NCI-H2171 (cell line): Measurements from ENCODE around the gene KBTBD8.

Experiments
- DNase-seq: peaks from one replicate; lab custom pipeline; 2025; lab: John Stamatoyannopoulos, UW

The KBTBD8 gene

DNA sequence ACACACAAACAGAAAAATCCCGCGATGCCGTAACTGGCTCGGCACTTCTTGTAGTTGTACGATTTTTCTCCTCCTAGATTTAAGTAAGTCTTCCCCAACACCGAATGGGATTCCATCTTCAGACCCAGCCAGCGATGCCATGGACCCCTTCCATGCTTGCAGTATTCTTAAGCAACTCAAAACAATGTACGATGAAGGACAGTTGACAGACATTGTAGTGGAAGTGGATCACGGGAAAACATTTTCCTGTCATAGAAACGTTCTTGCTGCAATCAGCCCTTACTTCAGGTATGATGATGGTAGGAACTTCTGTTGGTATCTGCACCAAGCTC lies 763 bp downstream of the KBTBD8 start:
- no peak for DNase-seq

GRCh38 chr3:67000009-67000408 lies 1.9 kb downstream of the KBTBD8 start:
- DNase-seq = no peak

GRCh38 chr3:67001086-67001861 lies 3.2 kb downstream of the KBTBD8 start:
- DNase-seq = no peak

- no peak for DNase-seq
These were observed 7.9 kb downstream of the KBTBD8 start for GRCh38 chr3:67005974-67006373.

- no peak for DNase-seq
These were observed 8.4 kb downstream of the KBTBD8 start for GRCh38 chr3:67006460-67006859.

DNA sequence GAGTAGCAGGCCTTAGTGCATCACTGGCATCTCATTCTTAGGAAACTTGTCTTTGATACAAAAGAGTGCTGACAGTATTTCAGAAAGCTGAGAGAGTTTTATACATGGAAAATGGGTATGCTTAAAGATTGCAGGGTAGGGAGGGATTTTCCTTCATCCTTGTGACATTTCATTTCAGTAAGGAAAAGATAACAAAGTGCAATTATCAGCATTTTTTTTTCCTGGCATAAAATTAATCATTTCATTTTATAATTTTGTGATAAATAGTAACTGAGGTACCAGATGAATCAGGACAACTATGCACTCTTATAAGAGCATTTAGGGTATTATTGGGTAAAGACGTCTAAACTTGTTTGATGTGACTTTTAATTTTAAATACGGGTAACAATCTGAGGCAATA lies 10.3 kb downstream of the KBTBD8 start:
- no peak for DNase-seq

DNA sequence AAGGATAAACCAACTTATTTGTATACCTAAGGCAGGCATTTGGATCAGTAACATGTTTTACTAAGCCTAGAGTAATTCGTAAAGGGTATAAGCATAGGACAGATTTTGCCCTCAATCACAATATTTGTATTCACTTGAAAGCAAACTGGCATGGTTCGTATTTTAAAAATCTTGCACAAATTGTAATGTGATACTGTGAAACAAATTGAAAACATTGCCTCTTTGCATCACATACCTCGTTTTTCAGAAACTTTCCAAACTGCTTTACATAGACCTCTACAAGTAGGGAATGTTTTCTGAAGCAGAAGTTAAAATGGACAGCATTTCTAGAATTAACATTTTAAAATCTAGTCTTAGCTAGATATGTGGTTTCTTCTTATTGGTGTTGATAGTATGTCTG lies 11.6 kb downstream of the KBTBD8 start:
- DNase-seq = no peak

GRCh38 chr3:67011414-67012131 lies 13.5 kb downstream of the KBTBD8 start:
- no peak for DNase-seq

DNA sequence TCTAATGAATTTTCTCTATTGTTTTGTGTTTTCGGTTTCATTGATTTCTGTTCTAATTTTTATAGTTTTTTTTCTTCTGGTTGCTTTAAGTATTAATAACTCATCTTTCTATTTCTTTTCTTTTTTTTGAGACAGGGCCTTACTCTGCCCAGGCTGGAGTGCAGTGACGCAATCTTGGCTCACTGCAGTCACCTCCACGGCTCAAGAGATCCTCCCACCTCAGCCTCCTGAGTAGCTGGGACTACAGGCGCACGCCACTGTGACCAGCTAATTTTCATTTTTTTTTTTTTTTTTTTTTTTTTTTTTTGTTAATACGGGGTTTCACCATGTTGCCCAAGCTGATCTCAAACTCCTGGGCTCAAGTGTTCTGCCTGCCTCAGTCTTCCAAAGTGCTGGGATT lies 14.5 kb downstream of the KBTBD8 start:
- DNase-seq = no peak

DNA sequence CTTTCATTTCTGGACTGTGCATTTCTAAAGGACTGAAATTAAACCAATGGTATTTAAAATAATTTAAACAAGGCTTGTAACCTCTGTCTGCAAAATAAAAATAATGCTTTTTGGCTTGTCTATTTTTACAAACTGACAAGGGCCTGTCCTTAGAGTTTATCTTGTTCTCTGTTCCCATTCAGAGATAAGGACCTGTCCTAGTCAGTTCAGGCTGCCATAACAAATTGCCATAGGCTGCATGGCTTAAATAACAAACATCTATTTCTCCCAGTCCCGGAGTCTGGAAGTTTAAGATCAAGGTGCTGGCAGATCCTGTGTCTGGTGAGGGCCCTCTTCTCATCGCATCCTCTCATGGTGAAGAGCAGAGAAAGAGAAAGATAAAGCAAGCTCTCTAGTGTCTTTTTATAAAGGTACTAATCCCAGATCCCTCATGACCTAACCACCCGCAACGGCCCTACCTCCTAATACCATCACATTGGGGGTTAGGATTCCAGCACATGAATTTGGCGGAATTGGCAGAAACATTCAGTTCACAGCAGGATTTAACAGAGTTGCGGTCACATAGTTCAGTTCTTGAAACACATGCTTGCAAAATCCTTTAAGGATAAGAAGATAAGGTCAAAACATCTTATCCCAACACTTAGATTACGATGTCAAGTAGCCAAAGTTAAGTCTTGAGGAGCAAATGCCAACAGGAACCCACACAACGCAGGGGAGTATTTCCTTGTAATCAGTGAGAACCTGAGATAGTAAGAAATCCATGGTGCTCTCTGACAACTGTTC lies 17.8 kb downstream of the KBTBD8 start:
- no peak for DNase-seq

DNA sequence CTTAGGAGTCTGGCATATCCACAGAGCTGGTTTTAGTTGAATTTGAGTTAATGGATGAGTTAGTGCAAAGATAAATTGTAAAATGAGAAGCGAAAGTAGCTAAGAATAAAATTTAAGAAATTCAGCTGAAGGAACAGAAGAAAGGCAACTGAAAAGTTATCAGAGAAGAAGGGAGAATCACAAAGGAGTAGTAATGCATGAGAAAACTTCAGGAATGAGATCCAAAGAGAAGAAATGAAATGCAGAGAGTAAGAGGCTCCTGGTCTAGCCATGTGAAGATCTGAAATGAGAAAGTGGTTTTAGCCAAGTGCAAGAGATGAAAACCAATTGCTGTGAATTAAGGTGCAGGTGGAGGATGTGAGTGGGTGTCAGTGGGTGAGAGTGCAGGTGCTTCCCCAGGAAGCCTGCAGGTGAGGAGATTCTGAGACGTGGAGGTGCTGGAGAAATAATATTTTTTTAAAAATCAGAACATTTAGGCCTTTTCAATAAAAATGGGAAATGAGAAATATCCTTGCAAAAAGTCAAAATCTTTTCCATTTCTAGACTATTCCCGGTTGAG lies 18.5 kb downstream of the KBTBD8 start:
- DNase-seq = no peak

- no peak for DNase-seq
These were observed 19.1 kb downstream of the KBTBD8 start for GRCh38 chr3:67017211-67017610.

- no peak for DNase-seq
These were observed 20.1 kb downstream of the KBTBD8 start for GRCh38 chr3:67018105-67018788.

DNA sequence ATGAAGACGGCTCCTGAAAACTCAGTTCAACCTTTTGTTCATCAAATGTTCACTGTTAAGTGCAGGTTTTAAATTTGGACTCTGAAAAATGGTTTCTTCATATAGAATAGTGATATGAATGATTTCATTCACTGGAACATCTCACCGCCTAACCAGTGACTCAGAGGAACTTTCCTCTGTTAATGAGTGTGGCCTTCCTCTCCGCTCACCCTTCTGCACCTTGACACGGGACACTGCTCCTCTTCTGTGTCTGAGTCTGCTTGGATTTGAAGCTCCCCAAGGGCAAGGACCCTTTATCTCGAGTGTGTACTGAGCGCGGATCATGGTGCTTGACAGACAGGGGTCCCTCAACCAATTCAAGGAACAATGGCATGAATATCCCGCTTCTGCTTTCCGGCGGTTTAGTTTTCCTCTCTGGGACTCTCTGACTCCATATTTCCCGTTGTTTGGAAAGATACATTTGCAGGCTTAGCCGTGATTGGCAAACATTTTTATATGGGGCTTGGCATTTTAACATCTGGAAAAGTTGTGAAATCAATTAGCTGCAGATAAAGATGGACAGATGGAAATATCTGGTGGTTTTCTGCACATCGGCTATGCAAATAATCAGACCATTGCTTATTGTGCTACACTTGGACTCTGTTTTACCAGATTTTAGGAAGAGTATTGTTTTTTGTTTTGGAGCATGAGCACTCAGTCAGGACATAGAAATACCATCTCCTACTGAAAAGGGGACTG lies 20.9 kb downstream of the KBTBD8 start:
- no peak for DNase-seq

GRCh38 chr3:67028001-67028784 lies 30.1 kb downstream of the KBTBD8 start:
- DNase-seq = no peak

DNA sequence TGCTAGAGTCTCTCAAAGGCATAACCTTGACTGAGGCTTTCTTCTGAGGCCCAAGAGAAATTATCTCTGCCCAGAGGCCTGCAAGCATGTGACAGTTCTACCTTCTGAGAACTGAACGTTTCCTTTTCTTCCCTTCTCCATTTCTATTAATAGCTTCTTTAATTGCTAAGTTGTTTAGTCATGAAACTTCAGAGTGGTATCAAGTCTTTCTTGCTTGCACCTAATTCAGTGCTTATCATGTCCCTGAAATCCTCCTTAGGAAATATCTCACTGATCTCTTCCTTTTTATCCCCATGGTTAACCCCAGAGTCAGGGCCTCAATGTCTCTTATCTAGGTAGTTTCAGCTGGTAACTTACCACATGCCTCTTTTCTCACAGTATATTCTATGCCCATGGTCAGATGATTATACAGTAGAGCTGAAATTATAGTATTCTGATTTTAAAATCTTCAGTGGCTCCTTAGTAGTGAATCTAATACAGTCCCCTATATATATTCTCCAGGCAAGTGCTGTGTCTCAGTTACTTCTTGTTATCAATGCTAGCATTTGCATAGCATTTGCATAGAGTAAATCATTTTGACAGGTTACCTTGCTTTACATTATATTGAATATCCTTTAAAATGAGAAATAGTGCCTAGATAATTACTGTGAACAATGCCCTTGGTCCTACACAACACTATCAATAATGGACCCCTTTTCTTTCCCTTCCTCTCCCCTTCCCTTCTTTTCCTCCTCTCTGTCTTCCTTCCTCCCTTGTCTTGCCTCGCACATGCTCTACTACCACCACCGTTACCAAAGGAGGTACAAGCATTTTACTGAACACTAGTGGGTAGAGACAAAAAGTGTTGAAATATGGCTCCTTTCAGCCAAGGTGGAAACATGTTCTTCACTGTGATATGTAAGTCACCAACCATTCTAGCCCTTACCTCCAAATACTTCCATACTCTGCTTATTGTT lies 33.0 kb downstream of the KBTBD8 start:
- DNase-seq = no peak

DNA sequence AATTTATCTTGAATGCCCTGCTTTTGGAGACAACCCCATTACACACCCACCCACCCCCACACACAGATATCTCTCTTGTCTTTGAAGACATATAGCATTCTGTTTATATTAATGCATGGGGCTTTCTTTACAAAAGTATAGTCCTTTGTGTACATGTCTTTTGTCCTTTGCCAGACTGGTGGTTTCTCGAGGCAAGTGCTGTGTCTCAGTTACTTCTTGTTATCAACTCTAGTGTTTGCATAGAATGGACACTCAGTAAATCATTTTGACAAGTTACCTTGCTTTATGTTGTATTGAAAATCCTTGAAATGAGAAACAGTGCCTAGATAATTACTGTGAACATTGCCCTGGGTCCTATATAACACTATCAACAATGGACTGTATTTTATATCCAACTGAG lies 33.9 kb downstream of the KBTBD8 start:
- no peak for DNase-seq

DNA sequence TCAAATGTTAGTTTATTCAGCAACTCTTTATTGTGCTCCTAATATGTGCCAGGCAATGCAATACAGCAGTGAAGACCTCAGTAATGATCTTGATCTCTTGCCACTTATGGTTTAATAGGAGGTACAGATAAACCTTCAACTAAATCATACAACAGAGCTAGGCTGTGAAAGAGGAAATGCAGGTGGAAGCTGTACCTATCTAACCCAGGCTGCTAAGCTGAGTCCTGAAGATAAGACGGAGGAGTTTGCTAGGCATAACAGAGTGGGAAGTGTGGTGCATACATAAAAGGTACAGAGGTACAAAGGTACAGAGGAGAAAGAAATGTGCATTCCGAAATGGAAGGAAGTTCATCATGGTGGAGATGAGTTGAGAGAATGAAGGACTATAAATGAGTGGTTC lies 35.0 kb downstream of the KBTBD8 start:
- DNase-seq = no peak

GRCh38 chr3:67034371-67034770 lies 36.3 kb downstream of the KBTBD8 start:
- DNase-seq = no peak
